HepG2 (cell line): ENCODE results near the gene TADA3. TPM values are rescaled to one million over a fixed set of nuclear protein-coding genes. Genes with fewer than 3 reads are reported as not detected.

Experiments used
- FOXC1 ChIP-seq: sonication (generic); formaldehyde crosslinking; IDR thresholded peaks from 2 replicates; pipeline ENCODE4 v1.8.0; 2022; ENCODE audit warnings: mild to moderate bottlenecking, missing genetic modification reagents, borderline replicate concordance
- HCFC1 ChIP-seq: fragments of 150-350 bp; IDR thresholded peaks from 2 replicates; pipeline ENCODE4 v1.6.1; 2014; ENCODE audit warnings: low read depth, low read length
- HOXA7 ChIP-seq: sonication (generic); formaldehyde crosslinking; IDR thresholded peaks from 2 replicates; pipeline ENCODE4 v1.8.1; 2022; ENCODE audit warnings: mild to moderate bottlenecking, missing genetic modification reagents, moderate library complexity
- MEIS1 ChIP-seq: sonication (generic); formaldehyde crosslinking; IDR thresholded peaks from 2 replicates; pipeline ENCODE4 v1.9.0; 2021; ENCODE audit warnings: mild to moderate bottlenecking, missing genetic modification reagents, moderate library complexity, borderline replicate concordance
- NFKBIZ ChIP-seq: IDR thresholded peaks from 2 replicates; pipeline ENCODE4 v1.6.1; 2018; ENCODE audit warnings: missing genetic modification reagents, missing compliant biosample characterization
- RCOR2 ChIP-seq: IDR thresholded peaks from 2 replicates; pipeline ENCODE4 v1.6.1; 2016; ENCODE audit warnings: missing biosample characterization, missing genetic modification reagents
- REST ChIP-seq, 2 experiments: IDR thresholded peaks; 2 replicates each; pipeline ENCODE4 v1.6.1; 2011 to 2012; ENCODE audit warnings: low read length in 2 of 2, borderline replicate concordance in 1 of 2, low read depth in 1 of 2, mild to moderate bottlenecking in 1 of 2, moderate library complexity in 1 of 2
- REXO4 ChIP-seq: sonication (generic); formaldehyde crosslinking; IDR thresholded peaks from 2 replicates; pipeline ENCODE4 v1.8.0; 2022; ENCODE audit warnings: missing genetic modification reagents, mild to moderate bottlenecking, borderline replicate concordance
- RFX5 ChIP-seq: IDR thresholded peaks from 2 replicates; pipeline ENCODE4 v1.6.1; 2011; ENCODE audit warnings: low read depth, low read length, improper control_type of control experiment
- STAT5B ChIP-seq: sonication (generic); formaldehyde crosslinking; IDR thresholded peaks from 2 replicates; pipeline ENCODE4 v1.4.0; 2020; ENCODE audit warnings: missing genetic modification reagents
- TBX3 ChIP-seq: fragments of 450-650 bp; IDR thresholded peaks from 2 replicates; pipeline ENCODE4 v1.6.1; 2017; ENCODE audit warnings: antibody characterized with exemption, mild to moderate bottlenecking, inconsistent platforms, borderline replicate concordance
- TRIM24 ChIP-seq: sonication (generic); formaldehyde crosslinking; IDR thresholded peaks from 2 replicates; pipeline ENCODE4 v1.8.0; 2022; ENCODE audit warnings: mild to moderate bottlenecking, missing genetic modification reagents
- ZBTB3 ChIP-seq: sonication (generic); formaldehyde crosslinking; IDR thresholded peaks from 2 replicates; pipeline ENCODE4 v1.4.0; 2020; ENCODE audit warnings: low read depth, mild to moderate bottlenecking, moderate library complexity, missing genetic modification reagents, borderline replicate concordance
- ZFP36L1 ChIP-seq: sonication (generic); formaldehyde crosslinking; IDR thresholded peaks from 2 replicates; pipeline ENCODE4 v1.8.0; 2022; ENCODE audit warnings: mild to moderate bottlenecking, missing genetic modification reagents, moderate library complexity
- ZNF138 ChIP-seq: sonication (generic); formaldehyde crosslinking; IDR thresholded peaks from 2 replicates; pipeline ENCODE4 v1.5.0; 2020; ENCODE audit warnings: mild to moderate bottlenecking, low read depth, missing genetic modification reagents
- ZNF317 ChIP-seq: sonication (generic); formaldehyde crosslinking; IDR thresholded peaks from 2 replicates; pipeline ENCODE4 v1.5.0; 2020; ENCODE audit warnings: mild to moderate bottlenecking, missing genetic modification reagents
- ZNF33A ChIP-seq: sonication (generic); formaldehyde crosslinking; IDR thresholded peaks from 2 replicates; pipeline ENCODE4 v1.5.1; 2020; ENCODE audit warnings: missing genetic modification reagents, mild to moderate bottlenecking, moderate library complexity, borderline replicate concordance
- ZNF552 ChIP-seq: sonication (generic); formaldehyde crosslinking; IDR thresholded peaks from 2 replicates; pipeline ENCODE4 v1.9.0; 2022; ENCODE audit warnings: missing genetic modification reagents, mild to moderate bottlenecking, borderline replicate concordance
- ZNF7 ChIP-seq: IDR thresholded peaks from 2 replicates; pipeline ENCODE4 v1.6.1; 2016; ENCODE audit warnings: missing biosample characterization, missing genetic modification reagents
- polyA plus RNA-seq, 8 experiments: library from polyadenylated mRNA; depleted of rRNA in 3 of 8; stranded (reverse) in 7 of 8; unstranded in 1 of 8; fragments of >200 nt; fragmentation: Illumina TruSeq in 4 of 8; extraction: Trizol in 4 of 8; gene quantifications; 2 replicates each; pipeline versions ENCODE4 v1.2.1 to v1.2.3, GENCODE V29; 2011 to 2016; ENCODE audit warnings: low read depth in 4 of 8, missing spikeins in 1 of 8, mixed read lengths in 1 of 8; ENCODE audit not compliant: insufficient read depth in 1 of 8
- total RNA-seq, 5 experiments: library from RNA; depleted of rRNA; stranded (reverse); fragments of >200 nt; fragmentation: Illumina TruSeq; extraction: Trizol; gene quantifications; 2 replicates each; pipeline ENCODE4 v1.2.3, GENCODE V29; 2016; ENCODE audit warnings: low read depth in 1 of 5
- TF ChIP-seq, protein P1 (sequence below): sonication (generic); formaldehyde crosslinking; IDR thresholded peaks from 2 replicates; pipeline ENCODE4 v1.4.0; 2020; ENCODE audit warnings: missing genetic modification reagents
- TF ChIP-seq, protein P2 (sequence below): sonication (generic); formaldehyde crosslinking; IDR thresholded peaks from 2 replicates; pipeline ENCODE4; 2020; ENCODE audit warnings: missing genetic modification reagents, mild to moderate bottlenecking, borderline replicate concordance

Gene TADA3
- total and polyA plus RNA-seq, 2 of the 13 experiments (the other 11 are each of a cell fraction or from before 2014, with no cell fraction given) = 32.1 to 37.1 TPM

- TF ChIP-seq REST (IDR thresholded peaks at IDR 0.05; ENCODE audit: borderline replicate concordance in 1 of 2, low read depth in 1 of 2, low read length in 2 of 2) (no peak; a peak in 1 of 4 replicates), STAT5B (CRISPR knock-in tag) (no peak), ZNF138 (no peak), RFX5 (no peak), ZNF7 (CRISPR knock-in tag) (peak; percentile 4; the same call in 1 of the 2 replicates), NFKBIZ (CRISPR knock-in tag) (no peak; the same call in 1 of the 2 replicates), FOXC1 (CRISPR knock-in tag) (peak; percentile 18; the same call in 1 of the 2 replicates), ZBTB3 (CRISPR knock-in tag) (no peak), ZFP36L1 (CRISPR knock-in tag) (no peak), MEIS1 (CRISPR knock-in tag) (0 out of 2 replicates have a peak, but pooled peaks have one; percentile 47), HCFC1 (peak; percentile 36; the same call in 1 of the 2 replicates), ZNF317 (no peak), TRIM24 (CRISPR knock-in tag) (no peak), HOXA7 (CRISPR knock-in tag) (no peak), ZNF33A (no peak), REXO4 (CRISPR knock-in tag) (no peak), ZNF552 (CRISPR knock-in tag) (peak; percentile 32; the same call in 1 of the 2 replicates), RCOR2 (CRISPR knock-in tag) (no peak), TBX3 (no peak)
- TF ChIP-seq, protein P1, sequence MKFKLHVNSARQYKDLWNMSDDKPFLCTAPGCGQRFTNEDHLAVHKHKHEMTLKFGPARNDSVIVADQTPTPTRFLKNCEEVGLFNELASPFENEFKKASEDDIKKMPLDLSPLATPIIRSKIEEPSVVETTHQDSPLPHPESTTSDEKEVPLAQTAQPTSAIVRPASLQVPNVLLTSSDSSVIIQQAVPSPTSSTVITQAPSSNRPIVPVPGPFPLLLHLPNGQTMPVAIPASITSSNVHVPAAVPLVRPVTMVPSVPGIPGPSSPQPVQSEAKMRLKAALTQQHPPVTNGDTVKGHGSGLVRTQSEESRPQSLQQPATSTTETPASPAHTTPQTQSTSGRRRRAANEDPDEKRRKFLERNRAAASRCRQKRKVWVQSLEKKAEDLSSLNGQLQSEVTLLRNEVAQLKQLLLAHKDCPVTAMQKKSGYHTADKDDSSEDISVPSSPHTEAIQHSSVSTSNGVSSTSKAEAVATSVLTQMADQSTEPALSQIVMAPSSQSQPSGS (CRISPR knock-in tag) = no peak
- TF ChIP-seq, protein P2, sequence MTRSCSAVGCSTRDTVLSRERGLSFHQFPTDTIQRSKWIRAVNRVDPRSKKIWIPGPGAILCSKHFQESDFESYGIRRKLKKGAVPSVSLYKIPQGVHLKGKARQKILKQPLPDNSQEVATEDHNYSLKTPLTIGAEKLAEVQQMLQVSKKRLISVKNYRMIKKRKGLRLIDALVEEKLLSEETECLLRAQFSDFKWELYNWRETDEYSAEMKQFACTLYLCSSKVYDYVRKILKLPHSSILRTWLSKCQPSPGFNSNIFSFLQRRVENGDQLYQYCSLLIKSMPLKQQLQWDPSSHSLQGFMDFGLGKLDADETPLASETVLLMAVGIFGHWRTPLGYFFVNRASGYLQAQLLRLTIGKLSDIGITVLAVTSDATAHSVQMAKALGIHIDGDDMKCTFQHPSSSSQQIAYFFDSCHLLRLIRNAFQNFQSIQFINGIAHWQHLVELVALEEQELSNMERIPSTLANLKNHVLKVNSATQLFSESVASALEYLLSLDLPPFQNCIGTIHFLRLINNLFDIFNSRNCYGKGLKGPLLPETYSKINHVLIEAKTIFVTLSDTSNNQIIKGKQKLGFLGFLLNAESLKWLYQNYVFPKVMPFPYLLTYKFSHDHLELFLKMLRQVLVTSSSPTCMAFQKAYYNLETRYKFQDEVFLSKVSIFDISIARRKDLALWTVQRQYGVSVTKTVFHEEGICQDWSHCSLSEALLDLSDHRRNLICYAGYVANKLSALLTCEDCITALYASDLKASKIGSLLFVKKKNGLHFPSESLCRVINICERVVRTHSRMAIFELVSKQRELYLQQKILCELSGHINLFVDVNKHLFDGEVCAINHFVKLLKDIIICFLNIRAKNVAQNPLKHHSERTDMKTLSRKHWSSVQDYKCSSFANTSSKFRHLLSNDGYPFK (CRISPR knock-in tag) = peak; percentile 46; the same call in 1 of the 2 replicates
These were observed at the start of gene TADA3, which contains the start of gene ARPC4 (continued) for GRCh38 chr3:9792405-9793160.
